HCT116 (cell line): ENCODE measurements around the gene KLF9. TPM values are rescaled to one million over a fixed set of nuclear protein-coding genes. Genes with fewer than 3 reads are reported as not detected.

ENCODE experiments used
- ATAC-seq: fragments of 200-7000 bp; cut with Tn5 transposase; 2 replicates; pipeline ENCODE4 v1.9.1; 2020; ENCODE audit warnings: mild to moderate bottlenecking, moderate library complexity
- BruUV-seq: library from RNA; stranded (reverse); fragments of 400-500 nt; replicated peaks from 2 replicates; lab custom pipeline; 2021; lab: Mats Ljungman, UMichigan
- CTCF ChIA-PET: fragments of 300-600 bp; sonication (Branson Sonifier 250); formaldehyde crosslinking; loops from one replicate; lab custom pipeline; 2021; ENCODE audit warnings: antibody characterized with exemption; lab: Charles Lee
- POLR2A ChIA-PET: fragments of 300-600, 350-600 bp; sonication (Branson Sonifier 250); formaldehyde crosslinking; loops from one replicate; lab custom pipeline; 2021; ENCODE audit warnings: antibody characterized with exemption; lab: Charles Lee
- RAD21 ChIA-PET, 2 experiments: fragments of 300-600 bp; sonication (Branson Sonifier 250); formaldehyde crosslinking; loops; one replicate each; lab custom pipeline; 2023; ENCODE audit warnings: low total read pairs in 2 of 2; ENCODE audit not compliant: uncharacterized antibody in 2 of 2, unreplicated experiment in 2 of 2, low non-redundant PET in 1 of 2; lab: Charles Lee
- DNase-seq: peaks from one replicate; pipeline ENCODE4 v3.0.0-alpha.2; 2010; ENCODE audit warnings: low read depth, low spot score
- H2AFZ ChIP-seq: fragments of 200-600 bp; shearing (Covaris generic), sonication (generic); 2 replicates; pipeline ENCODE4 v1.6.1; 2017; ENCODE audit warnings: low read depth, mixed run types, mixed read lengths, antibody characterized with exemption, low read length; ENCODE audit not compliant: poor library complexity, severe bottlenecking
- H3K27ac ChIP-seq: 2 replicates; pipeline ENCODE4 v1.5.1; 2012; ENCODE audit warnings: low read depth, low read length
- H3K27me3 ChIP-seq: fragments of 200-600 bp; sonication (generic); 2 replicates; pipeline ENCODE4 v1.6.1; 2016; ENCODE audit warnings: mixed run types, low read length, mixed read lengths; ENCODE audit not compliant: insufficient read depth
- H3K36me3 ChIP-seq, 2 experiments: fragments of 200-500 bp in 1 of 2; fragments of 200-600 bp in 1 of 2; sonication (Bioruptor generic) in 1 of 2; sonication (generic) in 1 of 2; 2 replicates each; pipeline versions ENCODE4 v1.5.1 to v1.6.1; 2014 to 2016; ENCODE audit warnings: low read length in 2 of 2, inconsistent platforms in 1 of 2, mixed read lengths in 1 of 2, mixed run types in 1 of 2; ENCODE audit not compliant: insufficient read depth in 2 of 2, control insufficient read depth in 1 of 2
- H3K4me1 ChIP-seq, 2 experiments: fragments of 200-600 bp in 1 of 2; sonication (generic) in 1 of 2; 2 replicates each; pipeline versions ENCODE4 v1.5.1 to v1.6.1; 2012 to 2017; ENCODE audit warnings: low read length in 2 of 2, inconsistent platforms in 1 of 2, mild to moderate bottlenecking in 1 of 2, mixed read lengths in 1 of 2, mixed run types in 1 of 2, moderate library complexity in 1 of 2; ENCODE audit not compliant: insufficient read depth in 2 of 2, control insufficient read depth in 1 of 2
- H3K4me2 ChIP-seq: fragments of 200-600 bp; sonication (generic); 2 replicates; pipeline ENCODE4 v1.6.1; 2017; ENCODE audit warnings: mixed run types, low read length, mixed read lengths
- H3K4me3 ChIP-seq, 2 experiments: fragments of 200-600 bp in 1 of 2; sonication (generic) in 1 of 2; replicated peaks in 1 of 2; 2 replicates each; pipeline ENCODE4 v1.5.1; 2011 to 2016; ENCODE audit warnings: low read length in 2 of 2, control low read depth in 1 of 2, low read depth in 1 of 2, mild to moderate bottlenecking in 1 of 2, mixed read lengths in 1 of 2, mixed run types in 1 of 2
- H3K79me2 ChIP-seq: fragments of 200-600 bp; sonication (generic); 2 replicates; pipeline ENCODE4 v1.6.1; 2017; ENCODE audit warnings: mild to moderate bottlenecking, mixed run types, low read length, moderate library complexity, mixed read lengths; ENCODE audit not compliant: insufficient read depth
- H3K9ac ChIP-seq: fragments of 200-600 bp; sonication (generic); 2 replicates; pipeline ENCODE4 v1.6.1; 2016; ENCODE audit warnings: low read length, mixed read lengths
- H3K9me2 ChIP-seq: fragments of 200-600 bp; sonication (generic), shearing (Covaris generic); 2 replicates; pipeline ENCODE4 v1.6.1; 2017; ENCODE audit warnings: mixed run types, mild to moderate bottlenecking, moderate library complexity; ENCODE audit not compliant: insufficient read depth
- H3K9me3 ChIP-seq, 2 experiments: fragments of 200-500 bp in 1 of 2; fragments of 200-600 bp in 1 of 2; sonication (Bioruptor generic) in 1 of 2; sonication (generic) in 1 of 2; 2 replicates each; pipeline ENCODE4 v1.6.1; 2014 to 2017; ENCODE audit warnings: low read length in 2 of 2, mixed read lengths in 2 of 2, inconsistent platforms in 1 of 2, low read depth in 1 of 2, mild to moderate bottlenecking in 1 of 2, mixed run types in 1 of 2, moderate library complexity in 1 of 2; ENCODE audit not compliant: control insufficient read depth in 1 of 2, insufficient read depth in 1 of 2
- H4K20me1 ChIP-seq: fragments of 200-600 bp; sonication (generic), shearing (Covaris generic); 2 replicates; pipeline ENCODE4 v1.6.1; 2017; ENCODE audit warnings: mixed run types, mild to moderate bottlenecking, moderate library complexity; ENCODE audit not compliant: insufficient read depth
- EGR1 ChIP-seq: IDR thresholded peaks from 2 replicates; pipeline ENCODE4 v1.6.1; 2012; ENCODE audit warnings: low read depth
- ELF1 ChIP-seq: IDR thresholded peaks from 2 replicates; pipeline ENCODE4 v1.6.1; 2012; ENCODE audit warnings: low read depth, borderline replicate concordance
- EZH2 ChIP-seq: fragments of 200-600 bp; sonication (generic); IDR thresholded peaks from 2 replicates; pipeline ENCODE4 v1.6.1; 2017; ENCODE audit warnings: antibody characterized with exemption, mixed run types
- EZH2phosphoT487 ChIP-seq: fragments of 200-600 bp; IDR thresholded peaks from 2 replicates; pipeline ENCODE4 v1.6.1; 2018; ENCODE audit warnings: antibody characterized with exemption, borderline replicate concordance
- JUND ChIP-seq: IDR thresholded peaks from 2 replicates; pipeline ENCODE4 v1.6.1; 2012
- MAX ChIP-seq: IDR thresholded peaks from 2 replicates; pipeline ENCODE4 v1.6.1; 2012
- POLR2A ChIP-seq: IDR thresholded peaks from 2 replicates; pipeline ENCODE4 v1.7.0; 2011; ENCODE audit warnings: borderline replicate concordance; ENCODE audit not compliant: insufficient read depth, insufficient read length; ENCODE audit errors: extremely low read depth
- SIN3A ChIP-seq: IDR thresholded peaks from 2 replicates; pipeline ENCODE4 v1.6.1; 2012; ENCODE audit warnings: low read depth
- SP1 ChIP-seq: IDR thresholded peaks from 2 replicates; pipeline ENCODE4 v1.6.1; 2012; ENCODE audit warnings: low read depth
- SRF ChIP-seq: IDR thresholded peaks from 2 replicates; pipeline ENCODE4 v1.6.1; 2012; ENCODE audit warnings: low read depth
- TCF7L2 ChIP-seq: IDR thresholded peaks from 2 replicates; pipeline ENCODE4 v1.7.0; 2011; ENCODE audit warnings: borderline replicate concordance, inconsistent platforms; ENCODE audit not compliant: insufficient read depth, insufficient read length; ENCODE audit errors: extremely low read depth
- ZFX ChIP-seq: fragments of 450-650 bp; IDR thresholded peaks from 2 replicates; pipeline ENCODE4 v1.6.1; 2017
- intact Hi-C: fragments of 100-400 bp; cut with micrococcal nuclease; formaldehyde crosslinking; loops from 2 replicates; pipeline ENCODE4 v1.10.0; 2022
- total RNA-seq: library from RNA; stranded (reverse); gene quantifications from one replicate; pipeline ENCODE4 v1.2.1, GENCODE V29; 2021; ENCODE audit not compliant: unreplicated experiment
- TF ChIP-seq, protein P1 (sequence below): IDR thresholded peaks from 2 replicates; pipeline ENCODE4 v1.6.1; 2012; ENCODE audit warnings: low read depth
- TF ChIP-seq, protein P2 (sequence below), 3 experiments: fragments of 200-600 bp in 1 of 3; sonication (generic) in 1 of 3; IDR thresholded peaks in 2 of 3; conservative IDR thresholded peaks in 1 of 3; 2 replicates each; pipeline ENCODE4 v1.5.1; 2012 to 2017; ENCODE audit warnings: low read depth in 2 of 3, low read length in 2 of 3, antibody characterized with exemption in 1 of 3, borderline replicate concordance in 1 of 3, control low read depth in 1 of 3, mild to moderate bottlenecking in 1 of 3, mixed read lengths in 1 of 3, mixed run types in 1 of 3, moderate library complexity in 1 of 3; ENCODE audit not compliant: insufficient read depth in 1 of 3
- TF ChIP-seq, protein P3 (sequence below): IDR thresholded peaks from 2 replicates; pipeline ENCODE4 v1.6.1; 2011; ENCODE audit warnings: mild to moderate bottlenecking, low read length, moderate library complexity; ENCODE audit not compliant: insufficient replicate concordance; ENCODE audit errors: extremely low read depth
- TF ChIP-seq, protein P4 (sequence below): IDR thresholded peaks from 2 replicates; pipeline ENCODE4 v1.6.1; 2012

KLF9 gene
- total RNA-seq, 1 experiment from 2014 or later: 8.3 TPM

DNA sequence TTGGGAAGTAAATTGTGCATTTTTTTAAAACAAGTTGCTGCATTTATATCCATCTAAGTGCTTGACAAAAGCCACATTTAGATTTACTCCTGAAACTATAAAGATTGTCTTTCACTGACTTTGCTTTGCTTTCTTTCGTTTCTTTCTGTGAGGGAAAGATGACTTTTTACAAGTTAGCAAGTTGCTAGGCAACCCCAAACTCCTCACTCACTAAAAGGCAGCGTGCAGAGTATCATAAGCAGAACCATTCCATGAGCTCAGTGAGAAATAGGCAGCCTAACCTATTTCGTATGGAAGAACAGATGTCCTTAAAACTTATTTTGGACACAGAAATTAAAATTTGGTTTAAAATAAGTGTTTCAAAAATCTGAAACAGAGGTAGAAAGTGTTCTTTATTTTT is 29.0 kb downstream of the KLF9 start:
- Histone ChIP-seq H3K36me3 (no peaks in the 10 kb centered on the region), H3K4me1 (peaks cover 0 to under 1% of the 10 kb centered on the region in 2 experiments; a peak in 1 of 4 replicates), H4K20me1 (no peaks in the 10 kb centered on the region), H3K79me2 (no peaks in the 10 kb centered on the region), H2AFZ (no peak overlapping the region), H3K27ac (no peak overlapping the region), H3K9me2 (no peaks in the 10 kb centered on the region), H3K27me3 (no peaks in the 10 kb centered on the region), H3K9me3 (no peaks in the 10 kb centered on the region), H3K9ac (no peak overlapping the region), H3K4me2 (no peak overlapping the region), H3K4me3 (no peak overlapping the region)
- ChIA-PET RAD21 (no interaction called here), CTCF (no interaction called here), POLR2A (no interaction called here)
- ATAC-seq (no peak), DNase-seq (no peak)
- no peak for TF ChIP-seq SRF
- TF ChIP-seq EGR1: no peak
- no peak for TF ChIP-seq SIN3A
- TF ChIP-seq, protein P1, sequence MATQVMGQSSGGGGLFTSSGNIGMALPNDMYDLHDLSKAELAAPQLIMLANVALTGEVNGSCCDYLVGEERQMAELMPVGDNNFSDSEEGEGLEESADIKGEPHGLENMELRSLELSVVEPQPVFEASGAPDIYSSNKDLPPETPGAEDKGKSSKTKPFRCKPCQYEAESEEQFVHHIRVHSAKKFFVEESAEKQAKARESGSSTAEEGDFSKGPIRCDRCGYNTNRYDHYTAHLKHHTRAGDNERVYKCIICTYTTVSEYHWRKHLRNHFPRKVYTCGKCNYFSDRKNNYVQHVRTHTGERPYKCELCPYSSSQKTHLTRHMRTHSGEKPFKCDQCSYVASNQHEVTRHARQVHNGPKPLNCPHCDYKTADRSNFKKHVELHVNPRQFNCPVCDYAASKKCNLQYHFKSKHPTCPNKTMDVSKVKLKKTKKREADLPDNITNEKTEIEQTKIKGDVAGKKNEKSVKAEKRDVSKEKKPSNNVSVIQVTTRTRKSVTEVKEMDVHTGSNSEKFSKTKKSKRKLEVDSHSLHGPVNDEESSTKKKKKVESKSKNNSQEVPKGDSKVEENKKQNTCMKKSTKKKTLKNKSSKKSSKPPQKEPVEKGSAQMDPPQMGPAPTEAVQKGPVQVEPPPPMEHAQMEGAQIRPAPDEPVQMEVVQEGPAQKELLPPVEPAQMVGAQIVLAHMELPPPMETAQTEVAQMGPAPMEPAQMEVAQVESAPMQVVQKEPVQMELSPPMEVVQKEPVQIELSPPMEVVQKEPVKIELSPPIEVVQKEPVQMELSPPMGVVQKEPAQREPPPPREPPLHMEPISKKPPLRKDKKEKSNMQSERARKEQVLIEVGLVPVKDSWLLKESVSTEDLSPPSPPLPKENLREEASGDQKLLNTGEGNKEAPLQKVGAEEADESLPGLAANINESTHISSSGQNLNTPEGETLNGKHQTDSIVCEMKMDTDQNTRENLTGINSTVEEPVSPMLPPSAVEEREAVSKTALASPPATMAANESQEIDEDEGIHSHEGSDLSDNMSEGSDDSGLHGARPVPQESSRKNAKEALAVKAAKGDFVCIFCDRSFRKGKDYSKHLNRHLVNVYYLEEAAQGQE: no peak
- TF ChIP-seq EZH2phosphoT487: no peak
- TF ChIP-seq, protein P2, sequence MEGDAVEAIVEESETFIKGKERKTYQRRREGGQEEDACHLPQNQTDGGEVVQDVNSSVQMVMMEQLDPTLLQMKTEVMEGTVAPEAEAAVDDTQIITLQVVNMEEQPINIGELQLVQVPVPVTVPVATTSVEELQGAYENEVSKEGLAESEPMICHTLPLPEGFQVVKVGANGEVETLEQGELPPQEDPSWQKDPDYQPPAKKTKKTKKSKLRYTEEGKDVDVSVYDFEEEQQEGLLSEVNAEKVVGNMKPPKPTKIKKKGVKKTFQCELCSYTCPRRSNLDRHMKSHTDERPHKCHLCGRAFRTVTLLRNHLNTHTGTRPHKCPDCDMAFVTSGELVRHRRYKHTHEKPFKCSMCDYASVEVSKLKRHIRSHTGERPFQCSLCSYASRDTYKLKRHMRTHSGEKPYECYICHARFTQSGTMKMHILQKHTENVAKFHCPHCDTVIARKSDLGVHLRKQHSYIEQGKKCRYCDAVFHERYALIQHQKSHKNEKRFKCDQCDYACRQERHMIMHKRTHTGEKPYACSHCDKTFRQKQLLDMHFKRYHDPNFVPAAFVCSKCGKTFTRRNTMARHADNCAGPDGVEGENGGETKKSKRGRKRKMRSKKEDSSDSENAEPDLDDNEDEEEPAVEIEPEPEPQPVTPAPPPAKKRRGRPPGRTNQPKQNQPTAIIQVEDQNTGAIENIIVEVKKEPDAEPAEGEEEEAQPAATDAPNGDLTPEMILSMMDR (IDR thresholded peaks at IDR 0.05 in 2 of 3, conservative IDR thresholded peaks at IDR 0.05 in 1 of 3; ENCODE audit: borderline replicate concordance in 1 of 3, insufficient read depth in 1 of 3, low read depth in 2 of 3, low read length in 2 of 3): no peak
- TF ChIP-seq, protein P3, sequence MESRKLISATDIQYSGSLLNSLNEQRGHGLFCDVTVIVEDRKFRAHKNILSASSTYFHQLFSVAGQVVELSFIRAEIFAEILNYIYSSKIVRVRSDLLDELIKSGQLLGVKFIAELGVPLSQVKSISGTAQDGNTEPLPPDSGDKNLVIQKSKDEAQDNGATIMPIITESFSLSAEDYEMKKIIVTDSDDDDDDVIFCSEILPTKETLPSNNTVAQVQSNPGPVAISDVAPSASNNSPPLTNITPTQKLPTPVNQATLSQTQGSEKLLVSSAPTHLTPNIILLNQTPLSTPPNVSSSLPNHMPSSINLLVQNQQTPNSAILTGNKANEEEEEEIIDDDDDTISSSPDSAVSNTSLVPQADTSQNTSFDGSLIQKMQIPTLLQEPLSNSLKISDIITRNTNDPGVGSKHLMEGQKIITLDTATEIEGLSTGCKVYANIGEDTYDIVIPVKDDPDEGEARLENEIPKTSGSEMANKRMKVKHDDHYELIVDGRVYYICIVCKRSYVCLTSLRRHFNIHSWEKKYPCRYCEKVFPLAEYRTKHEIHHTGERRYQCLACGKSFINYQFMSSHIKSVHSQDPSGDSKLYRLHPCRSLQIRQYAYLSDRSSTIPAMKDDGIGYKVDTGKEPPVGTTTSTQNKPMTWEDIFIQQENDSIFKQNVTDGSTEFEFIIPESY: no peak
- no peak for TF ChIP-seq POLR2A
- TF ChIP-seq EZH2: no peak
- TF ChIP-seq JUND: no peak
- TF ChIP-seq, protein P4, sequence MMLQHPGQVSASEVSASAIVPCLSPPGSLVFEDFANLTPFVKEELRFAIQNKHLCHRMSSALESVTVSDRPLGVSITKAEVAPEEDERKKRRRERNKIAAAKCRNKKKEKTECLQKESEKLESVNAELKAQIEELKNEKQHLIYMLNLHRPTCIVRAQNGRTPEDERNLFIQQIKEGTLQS: no peak
- TF ChIP-seq ZFX: no peak
- TF ChIP-seq MAX: no peak
- no peak for TF ChIP-seq ELF1
- no peak for TF ChIP-seq TCF7L2
- TF ChIP-seq SP1: no peak
- BruUV-seq: no TSS peak
- intact Hi-C loops: no loop called here
